Endodermal cell (in vitro differentiated cells): ENCODE data around the gene CCDC57. TPM values are rescaled to one million over a fixed set of nuclear protein-coding genes. Genes with fewer than 3 reads are reported as not detected.

Experiments used
- DNase-seq: peaks from one replicate; pipeline ENCODE4 v3.0.0-alpha.2; 2017
- H3K27ac ChIP-seq: 2 replicates; pipeline ENCODE4 v1.5.1; 2013; ENCODE audit warnings: mild to moderate bottlenecking, low read depth, low read length, moderate library complexity
- H3K27me3 ChIP-seq: 2 replicates; pipeline ENCODE4 v1.6.1; 2013; ENCODE audit warnings: mild to moderate bottlenecking, low read length, moderate library complexity; ENCODE audit not compliant: insufficient read depth, control insufficient read depth, poor library complexity, severe bottlenecking
- H3K36me3 ChIP-seq: 2 replicates; pipeline ENCODE4 v1.7.0; 2013; ENCODE audit warnings: mild to moderate bottlenecking, low read length, moderate library complexity; ENCODE audit not compliant: control insufficient read depth, insufficient read depth
- H3K4me1 ChIP-seq: one replicate; pipeline ENCODE4 v1.7.0; 2013; ENCODE audit warnings: low read length; ENCODE audit not compliant: control insufficient read depth, insufficient read depth
- H3K4me3 ChIP-seq: 2 replicates; pipeline ENCODE4 v1.5.1; 2013; ENCODE audit warnings: mild to moderate bottlenecking, low read length, moderate library complexity
- H3K9ac ChIP-seq: 2 replicates; pipeline ENCODE4 v1.6.1; 2013; ENCODE audit warnings: mild to moderate bottlenecking, low read length, moderate library complexity; ENCODE audit not compliant: poor library complexity, severe bottlenecking; ENCODE audit errors: extremely low read depth
- H3K9me3 ChIP-seq: 2 replicates; pipeline ENCODE4 v1.6.1; 2013; ENCODE audit warnings: mild to moderate bottlenecking, low read length, moderate library complexity; ENCODE audit not compliant: control insufficient read depth
- H3K27ac Mint-ChIP-seq: 2 replicates; pipeline ENCODE4 v1.8.0; 2020; ENCODE audit warnings: mixed read lengths
- H3K27me3 Mint-ChIP-seq: 2 replicates; pipeline ENCODE4 v1.8.0; 2021; ENCODE audit warnings: mild to moderate bottlenecking, mixed read lengths; ENCODE audit not compliant: insufficient read depth
- H3K36me3 Mint-ChIP-seq: 2 replicates; pipeline ENCODE4 v1.8.0; 2020; ENCODE audit warnings: low read depth, mixed read lengths
- H3K4me1 Mint-ChIP-seq: 2 replicates; pipeline ENCODE4 v1.8.0; 2020; ENCODE audit warnings: mixed read lengths
- H3K4me3 Mint-ChIP-seq: 2 replicates; pipeline ENCODE4 v1.8.0; 2020; ENCODE audit warnings: mild to moderate bottlenecking, moderate library complexity, mixed read lengths
- H3K9me3 Mint-ChIP-seq: 2 replicates; pipeline ENCODE4 v1.8.0; 2020; ENCODE audit warnings: mild to moderate bottlenecking, mixed read lengths
- CTCF ChIP-seq: fragments of 200-600 bp; sonication (generic); conservative IDR thresholded peaks from 2 replicates; pipeline ENCODE4 v1.5.0; 2021; ENCODE audit warnings: antibody characterized with exemption, mild to moderate bottlenecking
- WGBS, 2 experiments: methylation state at CpG; one replicate each; pipeline versions ENCODE4 v1.1.5 to v1.1.7; 2013; ENCODE audit warnings: missing lambda C conversion rate in 2 of 2, mixed read lengths in 1 of 2; ENCODE audit not compliant: insufficient coverage in 1 of 2, insufficient read length in 1 of 2; 5-methylcytosine and 5-hydroxymethylcytosine counted together
- total RNA-seq, 2 donors: library from RNA; stranded (reverse); fragmentation: NEBNext Ultra II Directional in 1 of 2; extraction: Animal tissue kit (Norgen Biotek cat#: 25700) in 1 of 2; gene quantifications; 2 replicates in 1 of 2; 3 replicates in 1 of 2; pipeline ENCODE4 v1.2.1, GENCODE V29; 2021

Gene CCDC57
- total RNA-seq, 2 donors from 2014 or later, result 61.8 to 82.8 TPM

GRCh38 chr17:82229698-82230608 lies 17.3 kb upstream of the CCDC57 start:
- Histone ChIP-seq H3K36me3 (no peaks in the 10 kb centered on the region), H3K9ac (no peak overlapping the region), H3K9me3 (no peaks in the 10 kb centered on the region), H3K27me3 (peaks cover 30% of the 10 kb centered on the region), H3K27ac (no peak overlapping the region), H3K4me3 (peak overlapping the region; percentile 60), H3K4me1 (peaks cover 6% of the 10 kb centered on the region)
- no peaks in the 10 kb centered on the region for H3K36me3 Mint-ChIP-seq
- H3K9me3 Mint-ChIP-seq, result no peaks in the 10 kb centered on the region
- 79 to 84% methylated on average over 15 to 28 of the region's 28 CpGs for WGBS, 2 experiments
- no peaks in the 10 kb centered on the region for H3K4me1 Mint-ChIP-seq
- no peak overlapping the region for H3K27ac Mint-ChIP-seq
- H3K4me3 Mint-ChIP-seq, result peak overlapping the region; percentile 55
- H3K27me3 Mint-ChIP-seq, result peaks cover 19% of the 10 kb centered on the region
- DNase-seq, result peak; percentile 68
- TF ChIP-seq CTCF, result no peak

- H3K4me3 ChIP-seq, result peak within 1 kb of the TSS; percentile 60
- Mint-ChIP-seq H3K36me3 (no peaks in the 10 kb centered on the region), H3K4me3 (peak within 1 kb of the TSS; percentile 55), H3K9me3 (peaks cover 3% of the 10 kb centered on the region), H3K27ac (no peak within 1 kb of the TSS), H3K27me3 (peaks cover 23% of the 10 kb centered on the region), H3K4me1 (no peaks in the 10 kb centered on the region)
- H3K4me1 ChIP-seq, result peaks cover 6% of the 10 kb centered on the region
- no peak for TF ChIP-seq CTCF
- H3K9ac ChIP-seq, result no peak within 1 kb of the TSS
- no peaks in the 10 kb centered on the region for H3K9me3 ChIP-seq
- WGBS, 2 experiments, result 7 to 19% methylated on average over 13 to 104 of the region's 105 CpGs
- no peaks in the 10 kb centered on the region for H3K36me3 ChIP-seq
- peaks cover 30% of the 10 kb centered on the region for H3K27me3 ChIP-seq
- H3K27ac ChIP-seq, result no peak within 1 kb of the TSS
- peak; percentile 88 for DNase-seq
Measured at GRCh38 chr17:82228842-82229697, 16.4 kb upstream of the CCDC57 start, which contains the start of gene SLC16A3. Gene SLC16A3 (plus strand): TSS chr17:82229042. CDS start chr17:82236009, 6,967 bp downstream.

GRCh38 chr17:82228278-82228841 lies 15.7 kb upstream of the CCDC57 start:
- no peaks in the 10 kb centered on the region for H3K4me1 Mint-ChIP-seq
- H3K9me3 Mint-ChIP-seq, result peaks cover 3% of the 10 kb centered on the region
- Histone ChIP-seq H3K9me3 (no peaks in the 10 kb centered on the region), H3K9ac (no peak overlapping the region), H3K36me3 (no peaks in the 10 kb centered on the region), H3K4me1 (peaks cover 6% of the 10 kb centered on the region), H3K4me3 (no peak overlapping the region), H3K27ac (no peak overlapping the region), H3K27me3 (peaks cover 30% of the 10 kb centered on the region)
- no peaks in the 10 kb centered on the region for H3K36me3 Mint-ChIP-seq
- no peak for TF ChIP-seq CTCF
- H3K27ac Mint-ChIP-seq, result no peak overlapping the region
- 27 to 33% methylated on average over 20 to 63 of the region's 63 CpGs for whole genome bisulfite sequencing, 2 experiments
- peak; percentile 84 for DNase-seq
- H3K4me3 Mint-ChIP-seq, result peak overlapping the region; percentile 55
- peaks cover 26% of the 10 kb centered on the region for H3K27me3 Mint-ChIP-seq
